Measurements from ENCODE around the gene IVNS1ABP. TPM values are rescaled to one million over a fixed set of nuclear protein-coding genes. Genes with fewer than 3 reads are reported as not detected.

Gene IVNS1ABP
- total and polyA plus RNA-seq, 10 of the 15 experiments (the other 5 are each of a cell fraction or from before 2014, with no cell fraction given), result 19.2 to 154 (median 43.9) TPM

GRCh38 chr1:185338719-185339622 lies 21.9 kb upstream of the IVNS1ABP start (continued):
- TF ChIP-seq ZNF592 (IDR thresholded peaks at IDR 0.05) (no peak), NKRF (conservative IDR thresholded peaks at IDR 0.05) (no peak; the same call in 1 of the 2 replicates), ZNF384 (IDR thresholded peaks at IDR 0.05; ENCODE audit: borderline replicate concordance, low read depth, low read length) (no peak), IRF4 (IDR thresholded peaks at IDR 0.05; ENCODE audit: low read depth, low read length) (peak; percentile 79), SUZ12 (IDR thresholded peaks at IDR 0.05; ENCODE audit: unreplicated experiment) (no peak), JUND (IDR thresholded peaks at IDR 0.05; ENCODE audit: low read depth, low read length) (no peak), YY1 (IDR thresholded peaks at IDR 0.05; ENCODE audit: low read depth, low read length) (peak; percentile 86), RELB (IDR thresholded peaks at IDR 0.05; ENCODE audit: low read depth) (peak; percentile 91), SMAD5 (IDR thresholded peaks at IDR 0.05; ENCODE audit: low read depth) (no peak), ATF3 (IDR thresholded peaks at IDR 0.05; ENCODE audit: borderline replicate concordance, extremely low read depth, low read depth, low read length) (no peak), MAX (IDR thresholded peaks at IDR 0.05; ENCODE audit: low read depth, low read length) (peak; percentile 58; the same call in 1 of the 2 replicates), FOXK2 (IDR thresholded peaks at IDR 0.05) (no peak), BCL11A (IDR thresholded peaks at IDR 0.05; ENCODE audit: low read depth, low read length) (peak; percentile 94), RFX5 (IDR thresholded peaks at IDR 0.05; ENCODE audit: low read depth, low read length) (no peak), CREB1 (IDR thresholded peaks at IDR 0.05; ENCODE audit: low read depth) (peak; percentile 65; the same call in 1 of the 2 replicates), RB1 (IDR thresholded peaks at IDR 0.05; ENCODE audit: borderline replicate concordance) (no peak), PBX3 (IDR thresholded peaks at IDR 0.05; ENCODE audit: insufficient replicate concordance, low read depth, low read length) (no peak)

Data from GM12878 (cell line).